Peyer's patch (tissue), 4 donors: ENCODE results near the gene UBR3. TPM values are rescaled to one million over a fixed set of nuclear protein-coding genes. Genes with fewer than 3 reads are reported as not detected.
"Not testable (repeated sequence)": the region's sequence is repeated elsewhere in the genome, so short reads cannot be mapped to it uniquely, and the experiment has no call there.

Experiments
- DNase-seq, 3 donors: peaks; one replicate each; pipeline ENCODE4 v3.0.0-alpha.2; 2017 to 2019
- H3K27ac ChIP-seq, 4 donors: fragments of 200-600 bp; sonication (generic); one replicate each; pipeline ENCODE4 v1.5.1; 2016 to 2019
- H3K27me3 ChIP-seq, 2 donors: fragments of 200-600 bp; sonication (generic); one replicate each; pipeline ENCODE4 v1.5.1; 2019
- H3K36me3 ChIP-seq, 3 donors: fragments of 200-600 bp; sonication (generic); one replicate each; pipeline ENCODE4 v1.5.1; 2016 to 2019
- H3K4me1 ChIP-seq, 4 donors: fragments of 200-600 bp; sonication (generic); one replicate each; pipeline ENCODE4 v1.5.1; 2016 to 2019
- H3K4me3 ChIP-seq, 4 donors: fragments of 200-600 bp; sonication (generic); 1 replicate in 3 of 4; 2 replicates in 1 of 4; pipeline ENCODE4 v1.5.1; 2016 to 2019; ENCODE audit warnings: mild to moderate bottlenecking in 1 of 4
- H3K9me3 ChIP-seq, 4 donors: fragments of 200-600 bp; sonication (generic); one replicate each; pipeline ENCODE4 v1.5.1; 2016 to 2019; ENCODE audit warnings: mild to moderate bottlenecking in 1 of 4
- POLR2A ChIP-seq, 2 donors: fragments of 450-650 bp; IDR thresholded peaks; one replicate each; pipeline ENCODE4 v1.5.1; 2017; ENCODE audit warnings: antibody characterized with exemption in 2 of 2, mild to moderate bottlenecking in 2 of 2, moderate library complexity in 2 of 2
- small RNA-seq, 2 donors: library from RNA; depleted of rRNA; stranded (forward); fragments of <200 nt; gene quantifications; one replicate each; pipeline ENCODE3, GENCODE V24; 2016
- total RNA-seq, 4 donors: library from RNA; depleted of rRNA; stranded (reverse); fragments of >200 nt; gene quantifications; one replicate each; pipeline ENCODE4 v1.1.0, GENCODE V29; 2016
- TF ChIP-seq, protein P1 (sequence below), 6 experiments: fragments of 450-650 bp in 4 of 6; fragments of 200-600 bp in 2 of 6; sonication (generic) in 1 of 6; IDR thresholded peaks; one replicate each; pipeline ENCODE4 v1.5.1; 2017 to 2019; ENCODE audit warnings: antibody characterized with exemption in 6 of 6, mild to moderate bottlenecking in 3 of 6, moderate library complexity in 1 of 6

UBR3 gene
- total RNA-seq, 4 donors from 2014 or later: 45.4 to 90.0 (median 72.4) TPM

DNA sequence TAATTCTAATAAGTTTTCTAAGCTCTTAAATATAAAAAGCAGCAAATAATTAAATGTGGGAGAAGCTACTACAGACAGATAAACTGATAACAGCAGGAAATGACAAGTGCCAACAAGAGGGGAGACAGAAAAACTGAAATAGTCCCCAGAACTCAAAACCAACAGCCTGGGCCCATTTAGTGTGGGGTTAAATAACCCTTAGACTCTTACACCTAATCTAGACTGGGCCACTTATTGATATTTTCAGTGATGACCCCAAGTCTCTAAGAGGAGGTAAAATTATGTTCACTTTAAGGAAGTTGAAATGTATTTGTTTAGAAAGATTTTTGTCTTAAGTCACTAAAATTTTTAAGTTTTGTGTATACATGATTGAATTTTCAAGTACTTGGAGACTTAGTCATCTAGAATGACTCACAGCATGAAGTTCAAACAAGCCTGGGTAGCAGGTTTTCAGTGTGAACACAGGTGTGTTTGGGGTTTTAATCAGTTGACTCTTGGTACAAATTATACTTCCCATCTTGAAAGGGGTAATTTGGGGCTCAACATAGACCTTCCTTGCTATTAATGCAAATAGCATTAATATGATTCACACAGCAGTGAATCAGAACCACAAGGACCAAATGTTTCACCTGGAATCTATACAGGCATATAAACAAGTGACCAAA lies 295.8 kb downstream of the UBR3 start:
- no peak for DNase-seq
- Histone ChIP-seq H3K27ac (no peak overlapping the region), H3K4me3 (no peak overlapping the region), H3K4me1 (no peaks in the 10 kb centered on the region), H3K27me3 (no peaks in the 10 kb centered on the region), H3K36me3 (no peaks in the 10 kb centered on the region), H3K9me3 (no peaks in the 10 kb centered on the region)
- TF ChIP-seq, protein P1, sequence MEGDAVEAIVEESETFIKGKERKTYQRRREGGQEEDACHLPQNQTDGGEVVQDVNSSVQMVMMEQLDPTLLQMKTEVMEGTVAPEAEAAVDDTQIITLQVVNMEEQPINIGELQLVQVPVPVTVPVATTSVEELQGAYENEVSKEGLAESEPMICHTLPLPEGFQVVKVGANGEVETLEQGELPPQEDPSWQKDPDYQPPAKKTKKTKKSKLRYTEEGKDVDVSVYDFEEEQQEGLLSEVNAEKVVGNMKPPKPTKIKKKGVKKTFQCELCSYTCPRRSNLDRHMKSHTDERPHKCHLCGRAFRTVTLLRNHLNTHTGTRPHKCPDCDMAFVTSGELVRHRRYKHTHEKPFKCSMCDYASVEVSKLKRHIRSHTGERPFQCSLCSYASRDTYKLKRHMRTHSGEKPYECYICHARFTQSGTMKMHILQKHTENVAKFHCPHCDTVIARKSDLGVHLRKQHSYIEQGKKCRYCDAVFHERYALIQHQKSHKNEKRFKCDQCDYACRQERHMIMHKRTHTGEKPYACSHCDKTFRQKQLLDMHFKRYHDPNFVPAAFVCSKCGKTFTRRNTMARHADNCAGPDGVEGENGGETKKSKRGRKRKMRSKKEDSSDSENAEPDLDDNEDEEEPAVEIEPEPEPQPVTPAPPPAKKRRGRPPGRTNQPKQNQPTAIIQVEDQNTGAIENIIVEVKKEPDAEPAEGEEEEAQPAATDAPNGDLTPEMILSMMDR (IDR thresholded peaks at IDR 0.05): no peak
- no peak for TF ChIP-seq POLR2A (IDR thresholded peaks at IDR 0.05)

DNA sequence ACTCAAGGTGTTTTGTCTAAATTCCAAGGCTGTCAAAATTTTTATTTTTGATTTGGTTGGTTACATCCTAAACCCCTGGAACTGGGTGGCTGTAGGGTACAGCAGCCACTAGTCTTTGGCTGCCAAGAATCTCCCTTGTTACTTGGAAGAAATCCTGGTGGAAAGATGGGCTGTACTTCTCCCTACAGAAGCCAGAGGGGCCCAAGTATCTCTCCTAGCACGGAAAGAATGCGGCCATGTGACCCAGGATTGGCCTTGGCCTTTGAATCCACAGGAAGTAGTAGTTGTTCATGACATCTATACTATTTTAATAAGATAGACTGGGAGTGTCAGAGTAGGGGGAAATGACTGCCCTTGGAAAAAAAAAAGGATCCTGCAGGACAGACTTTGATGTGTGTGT lies 296.3 kb downstream of the UBR3 start:
- no peaks in the 10 kb centered on the region for H3K4me1 ChIP-seq
- H3K27ac ChIP-seq: no peak overlapping the region
- H3K4me3 ChIP-seq: no peak overlapping the region
- H3K27me3 ChIP-seq: no peaks in the 10 kb centered on the region
- DNase-seq: no peak
- H3K36me3 ChIP-seq: no peaks in the 10 kb centered on the region
- H3K9me3 ChIP-seq: no peaks in the 10 kb centered on the region
- TF ChIP-seq, protein P1 (IDR thresholded peaks at IDR 0.05): no peak
- no peak for TF ChIP-seq POLR2A (IDR thresholded peaks at IDR 0.05)

DNA sequence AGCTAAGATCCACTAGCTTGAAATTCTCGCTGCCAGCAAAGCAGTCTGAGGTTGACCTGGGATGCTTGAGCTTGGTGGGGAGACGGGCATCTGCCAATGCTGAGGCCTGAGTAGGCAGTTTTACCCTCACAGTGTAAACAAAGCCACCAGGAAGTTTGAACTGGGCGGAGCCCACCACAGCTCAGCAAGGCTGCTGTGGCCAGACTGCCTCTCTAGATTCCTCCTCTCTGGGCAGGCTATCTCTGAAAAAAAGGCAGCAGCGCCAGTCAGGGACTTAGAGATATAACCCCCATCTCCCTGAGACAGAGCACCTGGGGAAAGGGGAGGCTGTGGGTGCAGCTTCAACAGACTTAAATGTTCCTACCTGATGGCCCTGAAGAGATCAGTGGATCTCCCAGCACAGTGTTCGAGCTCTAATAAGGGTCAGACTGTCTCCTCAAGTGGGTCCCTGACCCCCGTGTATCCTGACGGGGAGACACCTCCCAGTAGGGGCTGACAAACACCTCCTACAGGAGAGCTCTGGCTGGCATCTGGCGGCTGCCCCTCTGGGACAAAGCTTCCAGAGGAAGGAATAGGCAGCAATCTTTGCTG lies 299.0 kb downstream of the UBR3 start:
- H3K27me3 ChIP-seq, H3K4me1 ChIP-seq, DNase-seq, H3K9me3 ChIP-seq, H3K27ac ChIP-seq, H3K36me3 ChIP-seq, H3K4me3 ChIP-seq: not testable (repeated sequence)

Small RNA genes lying within 50 kb of the gene (small RNA-seq; reads per million reads assigned to genes)
- gene RNU6-1006P: 0 reads per million in 2 donors

Other genes starting within 250 kb of the UBR3 start
- gene PPIG, start 243.1 kb upstream of the UBR3 start, total RNA-seq: 10 to 100 TPM; 19.6 to 51.2 (median 28.8) TPM
- not detected for gene CFAP210, start 133.0 kb upstream of the UBR3 start, total RNA-seq
- gene PHOSPHO2, start 133.0 kb upstream of the UBR3 start, total RNA-seq: 1 to 10 TPM; 5.4 to 9.9 (median 6.9) TPM
- 10 to 100 TPM; 10.6 to 43.7 (median 17.2) TPM for gene KLHL23, start 93.6 kb upstream of the UBR3 start, total RNA-seq
- 10 to 100 TPM; 26.3 to 81.7 (median 33.3) TPM for gene SSB, start 28.6 kb upstream of the UBR3 start, total RNA-seq
- gene METTL5, start 2.5 kb upstream of the UBR3 start, total RNA-seq: 10 to 100 TPM; 19.4 to 35.5 (median 20.8) TPM